Articular chondrocyte of knee joint (primary cell): Measurements from ENCODE around the gene XRCC2. TPM values are rescaled to one million over a fixed set of nuclear protein-coding genes. Genes with fewer than 3 reads are reported as not detected.

Experiments
- small RNA-seq: library from RNA; depleted of rRNA; stranded (forward); fragments of <200 nt; gene quantifications from one replicate; pipeline ENCODE3, GENCODE V24; 2012
- total RNA-seq: library from RNA; depleted of rRNA; stranded (reverse); fragments of >200 nt; gene quantifications from 2 replicates; pipeline ENCODE4 v1.2.3, GENCODE V29; 2012

Gene XRCC2
- 1.4 and 2.5 TPM in 2 replicates for total RNA-seq

GRCh38 chr7:152675759-152676636 is at the start of gene XRCC2:
XRCC2 (minus strand) TSS chr7:152676141; CDS start chr7:152676079, 62 bp downstream.

Small RNA genes lying within 50 kb of the gene (small RNA-seq; reads per million reads assigned to genes)
- gene RF00568: not detected

Other genes starting within 250 kb of the XRCC2 start
- gene KMT2C, start 240.1 kb downstream of the XRCC2 start, total RNA-seq: 44.9 and 46.8 TPM in 2 replicates
- 3.6 and 8.5 TPM in 2 replicates for gene ACTR3B, start 83.6 kb upstream of the XRCC2 start, total RNA-seq